ENCODE results near the gene TAF4.

DNA sequence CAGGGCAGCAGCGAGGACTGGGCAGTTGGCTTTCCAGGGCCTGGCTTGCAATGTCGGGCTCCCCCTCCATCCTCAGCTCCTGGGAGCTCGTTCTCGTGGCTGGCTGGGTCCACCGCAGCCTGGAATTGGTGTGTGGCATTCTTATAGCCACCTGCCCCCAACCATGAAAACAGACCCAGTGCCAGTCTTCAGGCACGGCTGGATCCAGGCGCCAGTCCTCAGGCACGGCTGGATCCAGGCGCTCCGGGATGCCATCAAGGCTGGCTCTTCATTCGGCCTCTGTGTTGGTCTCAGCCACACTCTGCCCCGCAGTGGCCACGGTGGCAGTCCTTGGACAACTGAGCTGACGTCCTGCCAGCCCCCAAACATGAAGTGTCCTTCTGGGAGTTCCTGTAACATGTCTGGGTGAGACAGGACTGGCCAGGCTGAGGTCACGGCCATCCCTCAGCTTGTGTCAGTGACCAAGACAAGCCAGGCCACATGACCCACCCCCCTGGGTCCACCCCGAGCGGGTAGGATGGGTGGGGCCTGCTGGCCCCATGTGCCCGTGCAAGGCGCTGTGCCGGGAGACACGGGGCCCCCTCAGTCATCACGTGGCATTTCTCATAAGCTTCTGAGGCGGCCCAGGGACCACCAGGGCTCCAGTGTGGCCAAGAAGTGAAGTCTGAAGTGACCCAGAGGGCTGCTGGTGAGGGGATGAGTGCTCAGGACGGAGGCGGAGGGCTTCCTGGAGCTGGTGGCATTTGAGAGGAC is 99.0 kb downstream of the TAF4 start:
- TF ChIP-seq, protein P1, sequence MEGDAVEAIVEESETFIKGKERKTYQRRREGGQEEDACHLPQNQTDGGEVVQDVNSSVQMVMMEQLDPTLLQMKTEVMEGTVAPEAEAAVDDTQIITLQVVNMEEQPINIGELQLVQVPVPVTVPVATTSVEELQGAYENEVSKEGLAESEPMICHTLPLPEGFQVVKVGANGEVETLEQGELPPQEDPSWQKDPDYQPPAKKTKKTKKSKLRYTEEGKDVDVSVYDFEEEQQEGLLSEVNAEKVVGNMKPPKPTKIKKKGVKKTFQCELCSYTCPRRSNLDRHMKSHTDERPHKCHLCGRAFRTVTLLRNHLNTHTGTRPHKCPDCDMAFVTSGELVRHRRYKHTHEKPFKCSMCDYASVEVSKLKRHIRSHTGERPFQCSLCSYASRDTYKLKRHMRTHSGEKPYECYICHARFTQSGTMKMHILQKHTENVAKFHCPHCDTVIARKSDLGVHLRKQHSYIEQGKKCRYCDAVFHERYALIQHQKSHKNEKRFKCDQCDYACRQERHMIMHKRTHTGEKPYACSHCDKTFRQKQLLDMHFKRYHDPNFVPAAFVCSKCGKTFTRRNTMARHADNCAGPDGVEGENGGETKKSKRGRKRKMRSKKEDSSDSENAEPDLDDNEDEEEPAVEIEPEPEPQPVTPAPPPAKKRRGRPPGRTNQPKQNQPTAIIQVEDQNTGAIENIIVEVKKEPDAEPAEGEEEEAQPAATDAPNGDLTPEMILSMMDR (IDR thresholded peaks at IDR 0.05; ENCODE audit: extremely low read depth in 1 of 2, insufficient read depth in 1 of 2, low read depth in 1 of 2, low read length in 2 of 2), result no peak
- no peak for TF ChIP-seq POLR2A (IDR thresholded peaks at IDR 0.05; ENCODE audit: low read depth, low read length)

Data from endothelial cell of umbilical vein (primary cell).